Peyer's patch (tissue), 4 donors: ENCODE measurements around the gene ELOVL6. TPM values are rescaled to one million over a fixed set of nuclear protein-coding genes. Genes with fewer than 3 reads are reported as not detected.
A peak's percentile ranks its signal among the peaks of the same experiment; 100 is the strongest.

Experiments
- DNase-seq, 3 donors: peaks; one replicate each; pipeline ENCODE4 v3.0.0-alpha.2; 2017 to 2019
- H3K27ac ChIP-seq, 4 donors: fragments of 200-600 bp; sonication (generic); one replicate each; pipeline ENCODE4 v1.5.1; 2016 to 2019
- H3K27me3 ChIP-seq, 2 donors: fragments of 200-600 bp; sonication (generic); one replicate each; pipeline ENCODE4 v1.5.1; 2019
- H3K36me3 ChIP-seq, 3 donors: fragments of 200-600 bp; sonication (generic); one replicate each; pipeline ENCODE4 v1.5.1; 2016 to 2019
- H3K4me1 ChIP-seq, 4 donors: fragments of 200-600 bp; sonication (generic); one replicate each; pipeline ENCODE4 v1.5.1; 2016 to 2019
- H3K4me3 ChIP-seq, 4 donors: fragments of 200-600 bp; sonication (generic); 1 replicate in 3 of 4; 2 replicates in 1 of 4; pipeline ENCODE4 v1.5.1; 2016 to 2019; ENCODE audit warnings: mild to moderate bottlenecking in 1 of 4
- H3K9me3 ChIP-seq, 4 donors: fragments of 200-600 bp; sonication (generic); one replicate each; pipeline ENCODE4 v1.5.1; 2016 to 2019; ENCODE audit warnings: mild to moderate bottlenecking in 1 of 4
- CTCF ChIP-seq, 6 experiments: fragments of 450-650 bp in 4 of 6; fragments of 200-600 bp in 2 of 6; sonication (generic) in 1 of 6; IDR thresholded peaks; one replicate each; pipeline ENCODE4 v1.5.1; 2017 to 2019; ENCODE audit warnings: antibody characterized with exemption in 6 of 6, mild to moderate bottlenecking in 3 of 6, moderate library complexity in 1 of 6
- POLR2A ChIP-seq, 2 donors: fragments of 450-650 bp; IDR thresholded peaks; one replicate each; pipeline ENCODE4 v1.5.1; 2017; ENCODE audit warnings: antibody characterized with exemption in 2 of 2, mild to moderate bottlenecking in 2 of 2, moderate library complexity in 2 of 2
- total RNA-seq, 4 donors: library from RNA; depleted of rRNA; stranded (reverse); fragments of >200 nt; gene quantifications; one replicate each; pipeline ENCODE4 v1.1.0, GENCODE V29; 2016

ELOVL6 gene
- total RNA-seq, 4 donors from 2014 or later: 3.3 to 15.5 (median 12.6) TPM

DNA sequence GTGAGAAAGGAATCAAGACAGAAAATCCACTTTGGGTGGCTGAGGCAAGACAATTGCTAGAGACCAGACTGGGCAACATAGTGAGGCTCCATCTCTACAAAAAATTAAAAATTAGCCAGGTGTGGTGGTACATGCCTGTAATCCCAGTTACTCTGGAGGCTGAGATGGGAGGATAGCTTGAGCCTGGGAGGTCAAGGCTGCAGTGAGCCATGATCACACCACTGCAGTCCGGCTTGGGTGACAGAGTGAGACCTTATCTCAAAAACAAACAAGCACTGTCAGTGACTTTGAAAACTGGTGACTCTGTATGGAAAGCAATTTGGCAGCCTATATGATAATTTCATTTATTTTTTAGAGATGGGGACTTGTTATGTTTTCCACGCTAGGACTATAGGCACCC, 2.3 kb upstream of the ELOVL6 start:
- Histone ChIP-seq H3K4me3 (no peak overlapping the region), H3K36me3 (no peaks in the 10 kb centered on the region), H3K4me1 (peaks cover 0 to 4% (median under 1%) of the 10 kb centered on the region in 4 donors), H3K27me3 (no peaks in the 10 kb centered on the region), H3K9me3 (no peaks in the 10 kb centered on the region), H3K27ac (no peak overlapping the region)
- no peak for DNase-seq
- no peak for TF ChIP-seq CTCF (IDR thresholded peaks at IDR 0.05)
- no peak for TF ChIP-seq POLR2A (IDR thresholded peaks at IDR 0.05)

- Histone ChIP-seq H3K27me3 (no peaks in the 10 kb centered on the region), H3K9me3 (no peaks in the 10 kb centered on the region), H3K4me1 (peaks cover 0 to 27% (median 2%) of the 10 kb centered on the region in 4 donors), H3K4me3 (peak overlapping the region; percentile 67 to 89 (median 80)), H3K36me3 (no peaks in the 10 kb centered on the region), H3K27ac (peak overlapping the region; percentile 20 to 95 (median 88))
- TF ChIP-seq CTCF (IDR thresholded peaks at IDR 0.05) (no peak), POLR2A (IDR thresholded peaks at IDR 0.05) (no peak)
- no peak for DNase-seq
These were observed 373 bp downstream of the ELOVL6 start for GRCh38 chr4:110198049-110198434.

GRCh38 chr4:110197529-110198042, 829 bp downstream of the ELOVL6 start:
- Histone ChIP-seq H3K9me3 (no peaks in the 10 kb centered on the region), H3K4me3 (peak overlapping the region; percentile 67 to 89 (median 80)), H3K4me1 (peaks cover 0 to 27% (median 2%) of the 10 kb centered on the region in 4 donors), H3K27me3 (no peaks in the 10 kb centered on the region), H3K36me3 (no peaks in the 10 kb centered on the region), H3K27ac (peak overlapping the region; percentile 84 to 95 (median 88))
- no peak for TF ChIP-seq CTCF (IDR thresholded peaks at IDR 0.05)
- TF ChIP-seq POLR2A (IDR thresholded peaks at IDR 0.05): no peak
- peak; percentile 52 to 71 (median 69) for DNase-seq

DNA sequence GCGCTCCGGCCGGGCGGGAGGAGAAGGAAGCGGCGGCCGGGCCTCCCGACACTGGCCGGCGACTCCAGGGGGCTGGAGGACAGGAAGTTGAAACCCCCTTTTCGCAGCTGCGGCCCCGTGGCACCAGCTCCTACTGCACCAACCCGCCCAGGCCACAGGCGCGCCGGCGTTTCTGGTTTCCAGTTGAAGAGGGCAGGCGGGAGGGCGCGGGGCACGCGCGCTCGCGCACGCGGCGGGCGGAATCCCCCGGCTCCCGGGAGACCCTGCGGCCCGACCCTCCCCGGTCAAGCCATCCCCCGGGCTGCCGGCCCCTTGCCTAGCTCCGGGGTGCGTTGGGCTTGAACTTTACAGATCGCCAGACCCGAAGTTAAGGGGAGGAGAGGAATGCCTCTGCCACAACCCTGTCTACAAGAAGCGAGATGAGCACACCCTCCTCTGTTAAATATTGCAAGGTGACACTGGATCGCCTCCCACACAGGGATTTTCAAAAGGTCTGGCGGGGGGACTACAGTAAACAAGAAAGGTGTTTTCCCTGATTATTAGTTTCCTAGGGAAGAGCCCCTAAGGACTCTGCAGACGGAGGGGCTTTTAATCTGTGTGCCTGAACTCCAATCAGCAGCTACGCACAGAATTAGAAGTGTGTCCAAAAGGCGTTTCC, 1.4 kb downstream of the ELOVL6 start:
- H3K4me1 ChIP-seq: peaks cover 0 to 27% (median 2%) of the 10 kb centered on the region in 4 donors

DNA sequence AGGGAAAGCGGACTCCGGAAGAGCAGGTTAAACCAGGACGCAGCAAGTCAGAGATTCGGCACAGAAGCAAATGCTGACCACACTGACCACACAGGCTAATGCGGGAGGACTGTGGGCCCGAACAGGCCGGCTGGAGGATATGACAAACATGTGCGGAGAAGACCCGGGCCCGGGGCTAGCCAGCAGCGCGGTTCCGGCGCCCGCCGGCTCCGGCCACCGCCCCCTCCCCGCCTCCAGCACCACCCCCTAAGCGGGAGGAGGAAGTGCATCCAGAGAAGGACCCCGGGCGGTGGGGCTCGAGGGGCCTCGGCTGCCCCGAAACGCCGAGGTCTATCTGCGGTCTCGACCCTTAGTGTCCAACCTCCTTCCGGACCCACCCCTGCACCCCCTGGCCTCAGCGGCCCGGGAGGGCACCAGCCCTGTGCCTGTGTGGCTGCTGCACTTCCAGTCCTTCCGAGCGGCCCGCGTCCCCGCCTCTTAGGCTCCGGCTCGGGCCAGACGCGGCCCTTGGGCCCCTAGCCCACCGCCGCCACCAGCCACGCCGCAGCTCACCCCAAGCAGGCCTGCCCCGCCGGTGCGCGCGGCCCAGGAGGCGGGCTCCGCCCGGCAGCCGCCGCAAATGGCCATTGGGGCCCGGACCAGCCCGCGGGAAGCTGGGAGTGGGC, 2.1 kb downstream of the ELOVL6 start:
- TF ChIP-seq POLR2A (IDR thresholded peaks at IDR 0.05) (no peak), CTCF (IDR thresholded peaks at IDR 0.05) (no peak)
- no peaks in the 10 kb centered on the region for H3K36me3 ChIP-seq
- H3K4me1 ChIP-seq: peaks cover 0 to 27% (median 2%) of the 10 kb centered on the region in 4 donors
- peak overlapping the region; percentile 84 to 95 (median 88) for H3K27ac ChIP-seq
- no peaks in the 10 kb centered on the region for H3K9me3 ChIP-seq
- DNase-seq: peak; percentile 44 to 72 (median 67)
- H3K4me3 ChIP-seq: peak overlapping the region; percentile 67 to 89 (median 80)
- no peaks in the 10 kb centered on the region for H3K27me3 ChIP-seq

More for the DNA sequence above, 1.4 kb downstream of the ELOVL6 start:
- no peaks in the 10 kb centered on the region for H3K9me3 ChIP-seq
- peak overlapping the region; percentile 67 to 89 (median 80) for H3K4me3 ChIP-seq
- H3K36me3 ChIP-seq: no peaks in the 10 kb centered on the region
- no peaks in the 10 kb centered on the region for H3K27me3 ChIP-seq
- TF ChIP-seq POLR2A (IDR thresholded peaks at IDR 0.05) (peak; percentile 27 to 30), CTCF (IDR thresholded peaks at IDR 0.05) (no peak)
- H3K27ac ChIP-seq: peak overlapping the region; percentile 84 to 95 (median 88)
- peak; percentile 58 to 81 (median 74) for DNase-seq
